ACC112 (cell line): Measurements from ENCODE around the gene EXPH5.

Experiments used
- H2AFZ ChIP-seq: fragments of 200-600 bp; sonication (generic); one replicate; pipeline ENCODE4 v1.6.0; 2017; ENCODE audit warnings: antibody characterized with exemption, low read length; ENCODE audit not compliant: unreplicated experiment
- H3K27ac ChIP-seq: fragments of 200-600 bp; sonication (generic); 2 replicates; pipeline ENCODE4 v1.5.1; 2014; ENCODE audit warnings: low read depth, mild to moderate bottlenecking, antibody characterized with exemption, low read length, moderate library complexity
- H3K27me3 ChIP-seq: fragments of 200-600 bp; sonication (generic); 2 replicates; pipeline ENCODE4 v1.6.1; 2014; ENCODE audit warnings: mild to moderate bottlenecking, antibody characterized with exemption, low read length, moderate library complexity, mixed read lengths; ENCODE audit not compliant: insufficient read depth
- H3K36me3 ChIP-seq: fragments of 200-600 bp; sonication (generic); 2 replicates; pipeline ENCODE4 v1.6.1; 2016; ENCODE audit warnings: mild to moderate bottlenecking, antibody characterized with exemption, low read length, moderate library complexity, mixed read lengths; ENCODE audit not compliant: insufficient read depth
- H3K4me1 ChIP-seq: fragments of 200-600 bp; sonication (generic); one replicate; pipeline ENCODE4 v1.6.1; 2016; ENCODE audit warnings: low read length, mixed read lengths; ENCODE audit not compliant: insufficient read depth, unreplicated experiment, control insufficient read depth
- H3K4me3 ChIP-seq: fragments of 200-600 bp; sonication (generic); 2 replicates; pipeline ENCODE4 v1.5.1; 2014; ENCODE audit warnings: mild to moderate bottlenecking, low read depth, low read length
- H3K79me2 ChIP-seq: fragments of 200-600 bp; sonication (generic); one replicate; pipeline ENCODE4 v1.6.0; 2016; ENCODE audit warnings: low read length; ENCODE audit not compliant: control insufficient read depth, unreplicated experiment, insufficient read depth

Gene EXPH5

DNA sequence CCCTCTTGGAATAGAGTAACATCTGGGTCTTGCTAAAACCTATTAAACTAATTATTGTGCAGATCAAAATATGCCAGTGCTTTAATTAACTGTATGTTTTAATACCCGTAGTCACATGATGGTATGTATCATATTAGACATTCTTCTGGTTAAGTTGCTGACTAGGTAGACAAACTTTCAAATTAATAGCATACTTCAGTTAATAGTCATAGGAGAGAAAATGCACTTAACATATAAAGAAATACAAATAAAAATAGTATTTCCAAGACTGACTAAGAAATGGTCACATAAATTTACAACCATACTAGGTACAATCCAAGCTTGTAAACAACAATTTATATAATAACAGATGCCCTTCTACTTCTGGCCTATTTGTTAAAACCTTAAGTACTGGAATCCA lies 7.6 kb upstream of the EXPH5 start:
- peaks cover 7% of the 10 kb centered on the region; the same call in 1 of the 2 replicates for H3K27me3 ChIP-seq
- no peak overlapping the region for H3K27ac ChIP-seq
- peaks cover 5% of the 10 kb centered on the region for H3K4me1 ChIP-seq
- no peaks in the 10 kb centered on the region for H3K36me3 ChIP-seq
- H3K4me3 ChIP-seq, result no peak overlapping the region
- no peaks in the 10 kb centered on the region for H3K79me2 ChIP-seq
- H2AFZ ChIP-seq, result no peak overlapping the region

DNA sequence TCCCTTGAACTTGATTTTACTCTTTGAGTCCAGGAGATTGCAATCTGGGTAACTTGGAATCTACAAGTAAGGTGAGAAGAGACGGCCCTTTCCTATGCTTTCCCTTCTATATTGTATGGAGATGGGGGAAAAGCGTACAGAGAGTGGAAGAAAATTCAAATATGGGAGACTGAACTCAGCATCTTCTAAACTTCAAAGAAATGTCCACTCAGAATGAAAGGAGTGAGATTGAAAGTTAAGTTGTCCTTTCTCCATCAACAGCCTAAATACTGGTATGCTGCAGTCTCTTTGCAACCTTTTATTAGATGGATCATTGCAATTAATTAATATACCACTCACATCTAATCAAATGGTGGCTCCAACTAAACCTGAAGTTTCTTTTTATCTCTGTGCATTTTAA lies 6.4 kb upstream of the EXPH5 start:
- Histone ChIP-seq H3K4me1 (peaks cover 5% of the 10 kb centered on the region), H3K27me3 (peaks cover 13% of the 10 kb centered on the region), H2AFZ (no peak overlapping the region), H3K36me3 (no peaks in the 10 kb centered on the region), H3K79me2 (no peaks in the 10 kb centered on the region), H3K27ac (no peak overlapping the region), H3K4me3 (no peak overlapping the region)

GRCh38 chr11:108597736-108598355 lies 4.3 kb upstream of the EXPH5 start:
- Histone ChIP-seq H3K79me2 (no peaks in the 10 kb centered on the region), H3K27ac (no peak overlapping the region), H3K4me3 (no peak overlapping the region)

GRCh38 chr11:108596701-108597100 lies 3.1 kb upstream of the EXPH5 start:
- H3K4me1 ChIP-seq, result peaks cover 9% of the 10 kb centered on the region

More at GRCh38 chr11:108597736-108598355, 4.3 kb upstream of the EXPH5 start:
- Histone ChIP-seq H3K4me1 (peaks cover 9% of the 10 kb centered on the region), H3K27me3 (peaks cover 25% of the 10 kb centered on the region), H3K36me3 (no peaks in the 10 kb centered on the region), H2AFZ (no peak overlapping the region)

GRCh38 chr11:108593923-108594434 lies 411 bp upstream of the EXPH5 start:
- Histone ChIP-seq H3K27me3 (peaks cover 37% of the 10 kb centered on the region), H3K4me3 (peak overlapping the region; percentile 94), H3K79me2 (no peaks in the 10 kb centered on the region), H3K4me1 (peaks cover 4% of the 10 kb centered on the region), H3K36me3 (no peaks in the 10 kb centered on the region), H3K27ac (no peak overlapping the region), H2AFZ (peak overlapping the region; percentile 13)

More at GRCh38 chr11:108596701-108597100, 3.1 kb upstream of the EXPH5 start:
- Histone ChIP-seq H3K79me2 (no peaks in the 10 kb centered on the region), H3K4me3 (no peak overlapping the region), H3K36me3 (no peaks in the 10 kb centered on the region), H2AFZ (no peak overlapping the region), H3K27me3 (peaks cover 36% of the 10 kb centered on the region), H3K27ac (no peak overlapping the region)

DNA sequence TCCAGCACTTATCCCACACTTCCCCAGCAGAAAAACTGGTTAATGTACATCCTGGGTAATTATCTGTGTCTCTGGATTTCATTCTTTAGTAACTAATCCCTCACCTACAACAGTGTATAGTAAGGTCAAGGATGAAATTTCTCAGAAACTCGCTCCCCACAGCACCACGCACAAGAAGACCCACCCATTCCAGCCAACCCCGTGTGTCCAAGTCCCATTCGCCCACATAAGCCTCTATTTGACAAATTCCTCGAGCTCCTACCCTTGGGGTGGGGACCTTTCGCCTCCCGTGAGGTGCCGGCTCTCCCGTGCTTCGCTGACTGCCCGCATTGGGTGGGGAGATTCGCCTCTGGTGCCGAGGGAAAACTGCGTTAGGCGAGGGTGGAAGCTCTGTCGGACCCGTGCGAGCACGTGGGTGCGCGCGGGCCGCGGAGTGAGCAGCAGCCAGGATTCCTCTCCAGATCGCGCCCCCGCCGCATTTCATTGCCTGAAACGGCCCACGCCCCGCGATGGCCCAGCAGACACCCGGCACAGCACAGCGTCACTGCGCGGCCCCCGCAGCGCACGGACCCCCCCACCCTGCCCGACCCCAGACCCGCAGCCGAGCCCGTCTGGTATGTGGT lies 866 bp downstream of the EXPH5 start:
- peak overlapping the region; percentile 94 for H3K4me3 ChIP-seq
- H3K36me3 ChIP-seq, result no peaks in the 10 kb centered on the region
- no peak overlapping the region for H3K27ac ChIP-seq
- peaks cover 4% of the 10 kb centered on the region for H3K4me1 ChIP-seq
- H3K27me3 ChIP-seq, result peaks cover 37% of the 10 kb centered on the region
- H2AFZ ChIP-seq, result peak overlapping the region; percentile 95
- H3K79me2 ChIP-seq, result no peaks in the 10 kb centered on the region

GRCh38 chr11:108591893-108592292 lies 1.7 kb downstream of the EXPH5 start:
- Histone ChIP-seq H3K4me3 (no peak overlapping the region), H3K27ac (no peak overlapping the region)

DNA sequence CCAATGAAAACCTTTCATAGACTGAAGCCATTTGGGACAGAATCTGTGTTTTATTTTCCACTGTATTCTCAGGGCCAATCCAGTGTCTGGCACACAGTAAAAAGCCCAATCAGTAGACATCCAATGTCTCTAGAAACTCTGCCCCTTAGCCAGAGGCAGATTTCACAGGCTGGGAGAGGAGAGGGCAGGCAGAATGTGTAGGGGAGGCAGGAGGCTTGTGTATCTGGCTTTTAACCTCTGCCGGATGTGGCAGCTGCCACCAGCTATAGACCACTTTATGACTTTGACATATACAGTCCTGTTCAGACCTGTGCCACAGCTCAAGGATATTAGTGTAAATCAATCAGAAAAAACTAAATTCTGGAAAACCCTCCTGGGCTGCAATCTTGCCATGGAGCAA lies 4.4 kb downstream of the EXPH5 start:
- Histone ChIP-seq H3K36me3 (no peaks in the 10 kb centered on the region), H3K4me1 (peaks cover 4% of the 10 kb centered on the region), H3K4me3 (no peak overlapping the region), H3K79me2 (no peaks in the 10 kb centered on the region), H2AFZ (no peak overlapping the region), H3K27me3 (peaks cover 16% of the 10 kb centered on the region; the same call in 1 of the 2 replicates), H3K27ac (no peak overlapping the region)

More at GRCh38 chr11:108591893-108592292, 1.7 kb downstream of the EXPH5 start:
- no peaks in the 10 kb centered on the region for H3K79me2 ChIP-seq
- H3K27me3 ChIP-seq, result peaks cover 37% of the 10 kb centered on the region
- H3K4me1 ChIP-seq, result peaks cover 4% of the 10 kb centered on the region
- no peaks in the 10 kb centered on the region for H3K36me3 ChIP-seq
- H2AFZ ChIP-seq, result no peak overlapping the region

GRCh38 chr11:108588287-108588686 lies 5.3 kb downstream of the EXPH5 start:
- no peaks in the 10 kb centered on the region for H3K4me1 ChIP-seq
- H3K36me3 ChIP-seq, result no peaks in the 10 kb centered on the region
- no peak overlapping the region for H3K27ac ChIP-seq
- no peak overlapping the region for H3K4me3 ChIP-seq
- no peak overlapping the region for H2AFZ ChIP-seq
- H3K79me2 ChIP-seq, result no peaks in the 10 kb centered on the region
- peaks cover 13% of the 10 kb centered on the region; the same call in 1 of the 2 replicates for H3K27me3 ChIP-seq

GRCh38 chr11:108587109-108587508 lies 6.5 kb downstream of the EXPH5 start:
- H3K4me1 ChIP-seq, result no peaks in the 10 kb centered on the region
- H3K27me3 ChIP-seq, result peaks cover 5% of the 10 kb centered on the region; the same call in 1 of the 2 replicates
- H3K27ac ChIP-seq, result no peak overlapping the region
- no peak overlapping the region for H3K4me3 ChIP-seq
- H2AFZ ChIP-seq, result no peak overlapping the region
- H3K36me3 ChIP-seq, result no peaks in the 10 kb centered on the region
- no peaks in the 10 kb centered on the region for H3K79me2 ChIP-seq

- Histone ChIP-seq H3K79me2 (no peaks in the 10 kb centered on the region), H3K36me3 (no peaks in the 10 kb centered on the region), H2AFZ (no peak overlapping the region)
Measured at GRCh38 chr11:108586600-108586999, 7.0 kb downstream of the EXPH5 start.

More at GRCh38 chr11:108586600-108586999, 7.0 kb downstream of the EXPH5 start:
- Histone ChIP-seq H3K4me3 (no peak overlapping the region), H3K27ac (no peak overlapping the region), H3K27me3 (no peaks in the 10 kb centered on the region), H3K4me1 (no peaks in the 10 kb centered on the region)
